WERI-Rb-1 (cell line): ENCODE data around the gene KCNIP1.

Experiments
- DNase-seq: peaks from one replicate; pipeline ENCODE4 v3.0.0-alpha.2; 2020
- H3K27ac ChIP-seq: fragments of 250-450 bp; sonication (Bioruptor Pico); 2 replicates; pipeline ENCODE4 v1.5.1; 2020; ENCODE audit warnings: mild to moderate bottlenecking, moderate library complexity
- H3K27me3 ChIP-seq: fragments of 250-450 bp; sonication (Bioruptor Pico); 2 replicates; pipeline ENCODE4 v1.5.1; 2021; ENCODE audit warnings: mild to moderate bottlenecking, low read depth, moderate library complexity; ENCODE audit not compliant: insufficient read depth, severe bottlenecking
- H3K36me3 ChIP-seq: fragments of 250-450 bp; sonication (Bioruptor Pico); 2 replicates; pipeline ENCODE4 v1.5.1; 2020; ENCODE audit warnings: mild to moderate bottlenecking, moderate library complexity
- H3K4me3 ChIP-seq: 2 replicates; pipeline ENCODE4 v1.5.1; 2011; ENCODE audit warnings: low read depth, mild to moderate bottlenecking, control low read depth, low read length
- H3K9me3 ChIP-seq: fragments of 250-450 bp; sonication (Bioruptor Pico); 2 replicates; pipeline ENCODE4 v1.5.1; 2021; ENCODE audit warnings: mild to moderate bottlenecking, moderate library complexity; ENCODE audit not compliant: severe bottlenecking
- TF ChIP-seq, protein P1 (sequence below): IDR thresholded peaks from 2 replicates; pipeline ENCODE4 v1.5.1; 2011; ENCODE audit warnings: low read depth, mild to moderate bottlenecking, control low read depth, inconsistent platforms, low read length

Gene KCNIP1

DNA sequence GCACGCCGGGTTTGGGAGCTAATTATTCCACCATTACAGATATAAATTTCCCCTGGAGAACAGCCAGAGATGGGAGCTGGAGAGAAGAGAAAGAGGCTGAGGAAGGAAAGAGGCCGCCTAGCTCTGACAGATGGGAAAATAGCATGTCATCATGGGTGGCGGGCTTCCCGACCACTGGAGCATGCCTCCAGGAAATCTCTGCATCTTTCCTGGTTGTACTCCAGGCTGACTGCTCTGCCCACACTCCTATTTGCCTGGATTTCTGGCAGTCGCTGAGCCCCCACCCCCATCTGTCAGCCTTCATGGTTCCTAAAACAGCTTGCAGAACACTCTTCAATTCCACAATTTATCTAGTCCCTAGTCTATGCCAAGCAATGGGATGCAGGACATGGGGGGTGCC is 265.4 kb downstream of the KCNIP1 start:
- H3K27me3 ChIP-seq = peaks cover 23% of the 10 kb centered on the region
- DNase-seq = no peak
- no peaks in the 10 kb centered on the region for H3K36me3 ChIP-seq
- no peaks in the 10 kb centered on the region for H3K9me3 ChIP-seq
- TF ChIP-seq, protein P1, sequence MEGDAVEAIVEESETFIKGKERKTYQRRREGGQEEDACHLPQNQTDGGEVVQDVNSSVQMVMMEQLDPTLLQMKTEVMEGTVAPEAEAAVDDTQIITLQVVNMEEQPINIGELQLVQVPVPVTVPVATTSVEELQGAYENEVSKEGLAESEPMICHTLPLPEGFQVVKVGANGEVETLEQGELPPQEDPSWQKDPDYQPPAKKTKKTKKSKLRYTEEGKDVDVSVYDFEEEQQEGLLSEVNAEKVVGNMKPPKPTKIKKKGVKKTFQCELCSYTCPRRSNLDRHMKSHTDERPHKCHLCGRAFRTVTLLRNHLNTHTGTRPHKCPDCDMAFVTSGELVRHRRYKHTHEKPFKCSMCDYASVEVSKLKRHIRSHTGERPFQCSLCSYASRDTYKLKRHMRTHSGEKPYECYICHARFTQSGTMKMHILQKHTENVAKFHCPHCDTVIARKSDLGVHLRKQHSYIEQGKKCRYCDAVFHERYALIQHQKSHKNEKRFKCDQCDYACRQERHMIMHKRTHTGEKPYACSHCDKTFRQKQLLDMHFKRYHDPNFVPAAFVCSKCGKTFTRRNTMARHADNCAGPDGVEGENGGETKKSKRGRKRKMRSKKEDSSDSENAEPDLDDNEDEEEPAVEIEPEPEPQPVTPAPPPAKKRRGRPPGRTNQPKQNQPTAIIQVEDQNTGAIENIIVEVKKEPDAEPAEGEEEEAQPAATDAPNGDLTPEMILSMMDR = no peak
- H3K27ac ChIP-seq = no peak overlapping the region
- H3K4me3 ChIP-seq = no peak overlapping the region

DNA sequence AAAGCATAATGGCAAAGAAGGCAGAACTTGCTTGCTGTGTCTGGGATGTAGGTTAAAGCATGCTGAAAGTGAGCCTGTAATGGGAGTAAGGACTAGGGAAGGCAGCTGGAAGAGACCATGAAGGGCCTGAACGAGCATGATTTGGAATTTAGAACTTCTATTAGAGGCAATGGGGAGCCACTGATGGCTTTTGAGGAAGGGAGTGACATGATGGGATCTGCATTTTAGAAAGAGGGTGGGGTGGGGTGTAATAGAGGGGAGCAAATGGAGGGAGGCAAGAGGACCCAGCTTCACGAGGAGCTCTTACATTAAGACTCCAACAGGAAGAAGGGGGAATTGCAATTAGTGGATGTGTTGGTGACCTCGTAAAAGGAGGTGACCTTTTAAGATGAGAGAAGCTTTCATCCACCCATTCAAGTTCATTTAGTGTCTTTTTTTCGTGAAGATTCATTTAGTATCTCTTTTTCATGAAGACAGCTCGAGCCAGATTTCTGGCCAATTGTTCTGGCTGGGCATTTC is 266.1 kb downstream of the KCNIP1 start:
- H3K27ac ChIP-seq = no peak overlapping the region
- DNase-seq = no peak
- H3K36me3 ChIP-seq = no peaks in the 10 kb centered on the region
- peaks cover 26% of the 10 kb centered on the region for H3K27me3 ChIP-seq
- TF ChIP-seq, protein P1 = 0 out of 2 replicates have a peak, but pooled peaks have one; percentile 12
- H3K9me3 ChIP-seq = no peaks in the 10 kb centered on the region
- H3K4me3 ChIP-seq = no peak overlapping the region

DNA sequence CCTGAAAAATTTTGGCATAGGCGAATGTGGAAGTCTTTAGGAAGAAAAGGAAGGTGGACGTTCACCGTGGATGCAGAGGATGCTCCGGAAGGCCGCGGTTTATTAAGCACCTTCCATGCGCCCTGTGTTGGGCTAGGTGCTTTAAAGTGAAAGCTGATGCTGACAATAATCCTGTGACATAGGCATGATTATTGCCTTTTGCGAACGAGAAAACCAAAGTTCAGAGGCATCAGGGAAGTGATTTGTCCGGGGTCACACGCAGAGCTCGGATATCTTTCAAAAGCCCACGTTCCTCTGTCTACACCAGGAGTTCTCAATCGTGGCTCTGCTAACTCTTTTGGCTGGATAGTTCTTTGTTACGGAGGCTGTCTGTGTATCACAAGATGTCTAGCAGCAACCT is 267.7 kb downstream of the KCNIP1 start:
- no peak for DNase-seq
- no peak overlapping the region for H3K27ac ChIP-seq
- no peaks in the 10 kb centered on the region for H3K9me3 ChIP-seq
- H3K4me3 ChIP-seq = no peak overlapping the region
- H3K27me3 ChIP-seq = peaks cover 33% of the 10 kb centered on the region
- TF ChIP-seq, protein P1 = no peak
- no peaks in the 10 kb centered on the region for H3K36me3 ChIP-seq

DNA sequence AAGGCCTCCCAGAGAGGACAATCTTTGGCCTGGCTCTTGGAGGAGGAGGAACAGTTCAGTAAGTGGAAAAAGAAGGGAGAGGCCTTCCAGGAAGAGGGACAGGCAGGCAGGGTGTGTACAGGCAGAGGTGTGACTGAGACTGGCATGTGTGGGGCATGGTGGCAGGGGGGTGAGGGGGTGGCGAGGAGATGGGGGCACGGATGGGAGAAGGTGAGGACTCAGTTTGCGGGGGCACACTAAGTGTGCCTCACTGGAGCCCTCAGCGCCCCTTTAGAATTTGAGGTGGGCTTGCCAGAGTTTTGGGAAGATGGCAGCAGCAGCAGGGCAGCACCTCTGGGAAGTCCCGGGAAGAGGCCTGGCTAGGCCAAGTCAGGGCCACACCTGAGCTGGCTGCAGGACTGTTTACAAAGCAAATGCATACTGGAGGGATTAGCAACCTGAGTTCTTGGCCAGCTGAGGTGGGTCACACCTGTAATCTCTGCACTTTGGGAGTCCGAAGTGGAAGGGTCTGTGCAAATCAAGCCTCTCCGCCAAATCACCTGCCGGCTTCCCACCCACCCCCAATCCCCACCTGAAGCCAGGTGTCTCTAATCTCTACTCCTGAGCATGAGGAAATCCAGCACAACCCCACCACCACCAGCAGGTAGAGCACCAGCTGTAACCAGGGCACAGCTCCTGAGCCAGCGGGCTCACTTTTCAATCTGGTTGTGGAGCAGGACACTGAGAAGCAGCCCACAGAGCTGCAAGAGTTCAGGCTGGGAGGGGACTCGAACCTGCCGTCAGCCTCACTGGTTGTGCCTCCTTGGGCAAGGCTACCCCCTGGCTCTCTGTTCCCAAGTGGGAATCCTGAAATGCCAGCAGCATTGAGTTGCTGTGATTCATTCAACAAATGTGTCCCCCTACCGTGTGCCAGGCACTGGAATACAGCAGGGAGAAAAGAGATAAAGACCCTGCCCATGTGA is 269.5 kb downstream of the KCNIP1 start:
- Histone ChIP-seq H3K27ac (no peak overlapping the region), H3K9me3 (no peaks in the 10 kb centered on the region), H3K4me3 (no peak overlapping the region), H3K27me3 (peaks cover 40% of the 10 kb centered on the region), H3K36me3 (no peaks in the 10 kb centered on the region)
- DNase-seq = no peak
- TF ChIP-seq, protein P1 = no peak

DNA sequence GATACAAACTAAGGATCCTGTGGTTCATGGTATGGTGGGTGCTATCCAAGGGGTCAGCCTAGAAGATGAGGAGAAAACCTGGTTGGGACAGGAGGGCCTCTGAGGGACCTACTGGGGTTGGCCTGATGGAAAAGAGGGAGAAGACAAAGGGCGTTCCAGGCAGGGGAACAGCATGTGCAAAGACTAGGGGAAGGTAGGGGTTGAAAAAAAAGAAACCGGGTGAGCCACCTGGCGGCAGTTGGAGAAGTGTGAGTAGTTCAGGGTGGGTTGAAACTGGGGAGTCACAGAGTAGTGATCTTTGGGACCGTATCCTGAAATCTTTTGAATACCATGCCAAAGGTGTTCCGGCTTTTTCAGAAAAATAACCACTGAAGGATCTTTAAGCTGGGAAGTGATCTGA is 271.0 kb downstream of the KCNIP1 start:
- no peaks in the 10 kb centered on the region for H3K9me3 ChIP-seq
- no peaks in the 10 kb centered on the region for H3K36me3 ChIP-seq
- H3K27ac ChIP-seq = no peak overlapping the region
- TF ChIP-seq, protein P1 = no peak
- DNase-seq = no peak
- no peak overlapping the region for H3K4me3 ChIP-seq
- peaks cover 39% of the 10 kb centered on the region for H3K27me3 ChIP-seq
